Neural cell (in vitro differentiated cells): ENCODE data around the gene ERBB2.

ENCODE experiments used
- EP300 ChIP-seq: fragments of 450-650 bp; conservative IDR thresholded peaks from 2 replicates; pipeline ENCODE4 v1.6.1; 2014; ENCODE audit warnings: antibody characterized with exemption, mild to moderate bottlenecking, moderate library complexity; ENCODE audit not compliant: poor library complexity, severe bottlenecking
- TF ChIP-seq, protein P1 (sequence below): fragments of 450-650 bp; IDR thresholded peaks from 2 replicates; pipeline ENCODE4 v1.5.1; 2014; ENCODE audit warnings: antibody characterized with exemption, mild to moderate bottlenecking, moderate library complexity; ENCODE audit not compliant: poor library complexity, severe bottlenecking
- TF ChIP-seq, protein P2 (sequence below): IDR thresholded peaks from 2 replicates; pipeline ENCODE4 v1.6.1; 2012; ENCODE audit warnings: borderline replicate concordance

DNA sequence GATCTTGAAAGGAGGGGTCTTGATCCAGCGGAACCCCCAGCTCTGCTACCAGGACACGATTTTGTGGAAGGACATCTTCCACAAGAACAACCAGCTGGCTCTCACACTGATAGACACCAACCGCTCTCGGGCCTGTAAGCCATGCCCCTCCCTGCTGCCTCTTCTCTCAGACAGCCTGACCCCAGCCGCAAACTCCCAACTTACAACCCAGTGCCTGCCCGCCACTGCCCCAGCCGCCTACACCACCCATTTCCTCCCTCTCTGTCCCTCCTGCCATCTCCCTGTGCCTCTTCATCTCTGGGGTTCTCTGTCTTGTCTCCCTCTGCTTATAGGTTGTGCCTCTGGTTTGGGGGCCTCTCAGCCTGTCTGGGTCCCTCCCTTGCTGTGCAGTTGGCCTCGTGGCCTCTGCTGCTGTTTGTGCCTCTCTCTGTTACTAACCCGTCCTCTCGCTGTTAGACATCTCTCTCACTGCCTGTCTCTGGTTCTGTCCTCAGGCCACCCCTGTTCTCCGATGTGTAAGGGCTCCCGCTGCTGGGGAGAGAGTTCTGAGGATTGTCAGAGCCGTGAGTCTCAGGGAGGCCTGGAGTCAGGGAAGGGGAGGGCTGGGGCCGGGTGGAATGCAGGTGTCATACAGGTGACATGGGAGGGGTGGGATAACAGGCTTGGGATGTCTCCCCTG, 9.6 kb downstream of the ERBB2 start:
- TF ChIP-seq, protein P1, sequence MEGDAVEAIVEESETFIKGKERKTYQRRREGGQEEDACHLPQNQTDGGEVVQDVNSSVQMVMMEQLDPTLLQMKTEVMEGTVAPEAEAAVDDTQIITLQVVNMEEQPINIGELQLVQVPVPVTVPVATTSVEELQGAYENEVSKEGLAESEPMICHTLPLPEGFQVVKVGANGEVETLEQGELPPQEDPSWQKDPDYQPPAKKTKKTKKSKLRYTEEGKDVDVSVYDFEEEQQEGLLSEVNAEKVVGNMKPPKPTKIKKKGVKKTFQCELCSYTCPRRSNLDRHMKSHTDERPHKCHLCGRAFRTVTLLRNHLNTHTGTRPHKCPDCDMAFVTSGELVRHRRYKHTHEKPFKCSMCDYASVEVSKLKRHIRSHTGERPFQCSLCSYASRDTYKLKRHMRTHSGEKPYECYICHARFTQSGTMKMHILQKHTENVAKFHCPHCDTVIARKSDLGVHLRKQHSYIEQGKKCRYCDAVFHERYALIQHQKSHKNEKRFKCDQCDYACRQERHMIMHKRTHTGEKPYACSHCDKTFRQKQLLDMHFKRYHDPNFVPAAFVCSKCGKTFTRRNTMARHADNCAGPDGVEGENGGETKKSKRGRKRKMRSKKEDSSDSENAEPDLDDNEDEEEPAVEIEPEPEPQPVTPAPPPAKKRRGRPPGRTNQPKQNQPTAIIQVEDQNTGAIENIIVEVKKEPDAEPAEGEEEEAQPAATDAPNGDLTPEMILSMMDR = no peak
- TF ChIP-seq EP300 = no peak
- TF ChIP-seq, protein P2, sequence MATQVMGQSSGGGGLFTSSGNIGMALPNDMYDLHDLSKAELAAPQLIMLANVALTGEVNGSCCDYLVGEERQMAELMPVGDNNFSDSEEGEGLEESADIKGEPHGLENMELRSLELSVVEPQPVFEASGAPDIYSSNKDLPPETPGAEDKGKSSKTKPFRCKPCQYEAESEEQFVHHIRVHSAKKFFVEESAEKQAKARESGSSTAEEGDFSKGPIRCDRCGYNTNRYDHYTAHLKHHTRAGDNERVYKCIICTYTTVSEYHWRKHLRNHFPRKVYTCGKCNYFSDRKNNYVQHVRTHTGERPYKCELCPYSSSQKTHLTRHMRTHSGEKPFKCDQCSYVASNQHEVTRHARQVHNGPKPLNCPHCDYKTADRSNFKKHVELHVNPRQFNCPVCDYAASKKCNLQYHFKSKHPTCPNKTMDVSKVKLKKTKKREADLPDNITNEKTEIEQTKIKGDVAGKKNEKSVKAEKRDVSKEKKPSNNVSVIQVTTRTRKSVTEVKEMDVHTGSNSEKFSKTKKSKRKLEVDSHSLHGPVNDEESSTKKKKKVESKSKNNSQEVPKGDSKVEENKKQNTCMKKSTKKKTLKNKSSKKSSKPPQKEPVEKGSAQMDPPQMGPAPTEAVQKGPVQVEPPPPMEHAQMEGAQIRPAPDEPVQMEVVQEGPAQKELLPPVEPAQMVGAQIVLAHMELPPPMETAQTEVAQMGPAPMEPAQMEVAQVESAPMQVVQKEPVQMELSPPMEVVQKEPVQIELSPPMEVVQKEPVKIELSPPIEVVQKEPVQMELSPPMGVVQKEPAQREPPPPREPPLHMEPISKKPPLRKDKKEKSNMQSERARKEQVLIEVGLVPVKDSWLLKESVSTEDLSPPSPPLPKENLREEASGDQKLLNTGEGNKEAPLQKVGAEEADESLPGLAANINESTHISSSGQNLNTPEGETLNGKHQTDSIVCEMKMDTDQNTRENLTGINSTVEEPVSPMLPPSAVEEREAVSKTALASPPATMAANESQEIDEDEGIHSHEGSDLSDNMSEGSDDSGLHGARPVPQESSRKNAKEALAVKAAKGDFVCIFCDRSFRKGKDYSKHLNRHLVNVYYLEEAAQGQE = no peak
